ENCODE results near the gene MBTPS2. TPM values are rescaled to one million over a fixed set of nuclear protein-coding genes. Genes with fewer than 3 reads are reported as not detected.

The MBTPS2 gene
- total and polyA plus RNA-seq, 9 of the 15 experiments (the other 6 are each of a cell fraction or from before 2014, with no cell fraction given): 2.3 to 18.7 (median 4.0) TPM

DNA sequence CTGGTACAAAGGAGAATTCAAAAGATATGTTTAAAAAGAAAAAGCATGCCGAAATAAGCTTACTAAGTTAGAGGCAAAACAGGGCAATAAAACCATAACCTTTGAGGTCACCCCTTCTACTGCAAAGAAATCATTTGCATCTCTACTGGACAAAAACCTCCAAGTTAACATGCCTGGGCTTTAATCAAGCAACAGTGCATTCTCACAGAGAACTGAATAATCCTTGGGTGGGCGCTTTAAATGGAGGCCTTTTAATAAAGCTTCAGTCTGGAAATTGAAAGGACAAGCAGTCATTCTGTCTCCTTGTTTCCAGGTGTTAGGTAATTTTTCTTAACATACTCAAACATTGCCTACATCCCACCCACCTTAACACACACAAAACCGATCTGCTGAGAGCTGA is 66.5 kb downstream of the MBTPS2 start:
- WGBS (ENCODE audit: insufficient coverage, low coverage, missing lambda C conversion rate): 0% methylated on average over 3 of the region's 3 CpGs
- FAIRE-seq: no peak

DNA sequence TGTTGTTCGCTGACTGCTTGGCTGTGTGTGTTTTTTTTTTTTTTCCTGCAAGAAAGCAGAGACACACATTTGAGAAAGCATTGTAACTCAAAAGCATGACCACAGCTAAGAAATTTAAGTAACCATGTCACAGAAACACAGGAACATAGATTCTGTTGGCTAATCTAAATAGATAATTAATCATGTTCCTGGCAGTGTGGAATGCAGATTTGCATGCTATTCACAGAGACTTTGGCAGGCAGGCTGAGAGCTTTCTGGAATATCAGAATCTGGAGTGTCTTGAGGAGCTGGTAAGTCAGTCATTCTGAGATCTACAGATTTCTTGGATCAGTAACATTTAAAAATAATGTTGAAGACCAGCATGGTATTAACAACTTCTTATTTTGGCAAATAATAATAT is 67.8 kb downstream of the MBTPS2 start:
- Histone ChIP-seq H4K20me1 (replicated peaks; ENCODE audit: control insufficient read depth, insufficient read depth, low read length) (no peaks in the 10 kb centered on the region), H3K36me3 (ENCODE audit: control insufficient read depth, insufficient read depth, low read length) (no peaks in the 10 kb centered on the region), H3K4me1 (replicated peaks in 1 of 2; ENCODE audit: control insufficient read depth in 2 of 2, insufficient read depth in 2 of 2, low read length in 2 of 2) (no peaks in the 10 kb centered on the region), H3K9me3 (replicated peaks; ENCODE audit: control insufficient read depth, insufficient read depth, low read depth, low read length) (no peaks in the 10 kb centered on the region), H3K4me2 (ENCODE audit: insufficient read depth, low read length) (no peak overlapping the region), H3K4me3 (no peak overlapping the region), H3K27ac (ENCODE audit: extremely low read depth, low read depth, low read length) (no peak overlapping the region), H3K9ac (ENCODE audit: insufficient read depth in 1 of 2, low read depth in 2 of 2, low read length in 2 of 2) (no peak overlapping the region), H2AFZ (ENCODE audit: low read depth, low read length) (no peak overlapping the region), H3K27me3 (ENCODE audit: control insufficient read depth in 2 of 2, insufficient read depth in 2 of 2, low read length in 2 of 2) (no peaks in the 10 kb centered on the region), H3K79me2 (ENCODE audit: control insufficient read depth, insufficient read depth, low read length) (no peaks in the 10 kb centered on the region), H3K9me1 (ENCODE audit: control insufficient read depth, insufficient read depth, low read length) (no peaks in the 10 kb centered on the region)
- 0% methylated on average over 1 of the region's 1 CpG for WGBS (ENCODE audit: insufficient coverage, low coverage, missing lambda C conversion rate)
- ChIA-PET POLR2A (no interaction called here), CTCF (ENCODE audit: low intra/inter-chr PET ratio) (no interaction called here)
- no peak for FAIRE-seq
- no peak for DNase-seq (ENCODE audit: extremely low read depth in 1 of 4, low spot score in 3 of 4)
- no peak for ATAC-seq
- in situ Hi-C loops (cut with MboI) (no loop called here), intact Hi-C loops (cut with micrococcal nuclease) (no loop called here)
- TF ChIP-seq KLF10 (CRISPR knock-in tag; IDR thresholded peaks at IDR 0.05) (no peak), HNRNPH1 (optimal IDR thresholded peaks at IDR 0.05; ENCODE audit: low read depth, low read length) (no peak), EHMT2 (IDR thresholded peaks at IDR 0.05) (no peak), ZFP1 (CRISPR knock-in tag; IDR thresholded peaks at IDR 0.05) (no peak), ZNF174 (CRISPR knock-in tag; IDR thresholded peaks at IDR 0.05) (no peak), ZNF699 (CRISPR knock-in tag; IDR thresholded peaks at IDR 0.05; ENCODE audit: insufficient replicate concordance) (no peak), MEIS2 (IDR thresholded peaks at IDR 0.05; ENCODE audit: partially characterized antibody) (peak; percentile 37)
- TF ChIP-seq, protein P1, sequence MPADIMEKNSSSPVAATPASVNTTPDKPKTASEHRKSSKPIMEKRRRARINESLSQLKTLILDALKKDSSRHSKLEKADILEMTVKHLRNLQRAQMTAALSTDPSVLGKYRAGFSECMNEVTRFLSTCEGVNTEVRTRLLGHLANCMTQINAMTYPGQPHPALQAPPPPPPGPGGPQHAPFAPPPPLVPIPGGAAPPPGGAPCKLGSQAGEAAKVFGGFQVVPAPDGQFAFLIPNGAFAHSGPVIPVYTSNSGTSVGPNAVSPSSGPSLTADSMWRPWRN (IDR thresholded peaks at IDR 0.05; ENCODE audit: low read depth): no peak
- TF ChIP-seq, protein P2, sequence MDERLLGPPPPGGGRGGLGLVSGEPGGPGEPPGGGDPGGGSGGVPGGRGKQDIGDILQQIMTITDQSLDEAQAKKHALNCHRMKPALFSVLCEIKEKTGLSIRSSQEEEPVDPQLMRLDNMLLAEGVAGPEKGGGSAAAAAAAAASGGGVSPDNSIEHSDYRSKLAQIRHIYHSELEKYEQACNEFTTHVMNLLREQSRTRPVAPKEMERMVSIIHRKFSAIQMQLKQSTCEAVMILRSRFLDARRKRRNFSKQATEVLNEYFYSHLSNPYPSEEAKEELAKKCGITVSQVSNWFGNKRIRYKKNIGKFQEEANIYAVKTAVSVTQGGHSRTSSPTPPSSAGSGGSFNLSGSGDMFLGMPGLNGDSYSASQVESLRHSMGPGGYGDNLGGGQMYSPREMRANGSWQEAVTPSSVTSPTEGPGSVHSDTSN (CRISPR knock-in tag; IDR thresholded peaks at IDR 0.05; ENCODE audit: low read depth): no peak
- TF ChIP-seq, protein P2 (tag; conservative IDR thresholded peaks at IDR 0.05; ENCODE audit: low read depth): peak; percentile 42; the same call in 1 of the 2 replicates
- no TSS peak for BruUV-seq (replicated peaks)

More for the DNA sequence above, 66.5 kb downstream of the MBTPS2 start:
- ATAC-seq: no peak
- Histone ChIP-seq H3K9me3 (replicated peaks; ENCODE audit: control insufficient read depth, insufficient read depth, low read depth, low read length) (no peaks in the 10 kb centered on the region), H2AFZ (ENCODE audit: low read depth, low read length) (no peak overlapping the region), H3K4me1 (replicated peaks in 1 of 2; ENCODE audit: control insufficient read depth in 2 of 2, insufficient read depth in 2 of 2, low read length in 2 of 2) (no peaks in the 10 kb centered on the region), H3K9me1 (ENCODE audit: control insufficient read depth, insufficient read depth, low read length) (no peaks in the 10 kb centered on the region), H3K27ac (ENCODE audit: extremely low read depth, low read depth, low read length) (no peak overlapping the region), H3K9ac (ENCODE audit: insufficient read depth in 1 of 2, low read depth in 2 of 2, low read length in 2 of 2) (no peak overlapping the region), H3K79me2 (ENCODE audit: control insufficient read depth, insufficient read depth, low read length) (no peaks in the 10 kb centered on the region), H3K36me3 (ENCODE audit: control insufficient read depth, insufficient read depth, low read length) (no peaks in the 10 kb centered on the region), H3K4me3 (no peak overlapping the region), H4K20me1 (replicated peaks; ENCODE audit: control insufficient read depth, insufficient read depth, low read length) (no peaks in the 10 kb centered on the region), H3K4me2 (ENCODE audit: insufficient read depth, low read length) (no peak overlapping the region), H3K27me3 (ENCODE audit: control insufficient read depth in 2 of 2, insufficient read depth in 2 of 2, low read length in 2 of 2) (no peaks in the 10 kb centered on the region)
- ChIA-PET POLR2A (no interaction called here), CTCF (ENCODE audit: low intra/inter-chr PET ratio) (no interaction called here)
- BruUV-seq (replicated peaks): no TSS peak
- no peak for DNase-seq (ENCODE audit: extremely low read depth in 1 of 4, low spot score in 3 of 4)
- intact Hi-C loops (cut with micrococcal nuclease) (no loop called here), in situ Hi-C loops (cut with MboI) (no loop called here)
- TF ChIP-seq, protein P3, sequence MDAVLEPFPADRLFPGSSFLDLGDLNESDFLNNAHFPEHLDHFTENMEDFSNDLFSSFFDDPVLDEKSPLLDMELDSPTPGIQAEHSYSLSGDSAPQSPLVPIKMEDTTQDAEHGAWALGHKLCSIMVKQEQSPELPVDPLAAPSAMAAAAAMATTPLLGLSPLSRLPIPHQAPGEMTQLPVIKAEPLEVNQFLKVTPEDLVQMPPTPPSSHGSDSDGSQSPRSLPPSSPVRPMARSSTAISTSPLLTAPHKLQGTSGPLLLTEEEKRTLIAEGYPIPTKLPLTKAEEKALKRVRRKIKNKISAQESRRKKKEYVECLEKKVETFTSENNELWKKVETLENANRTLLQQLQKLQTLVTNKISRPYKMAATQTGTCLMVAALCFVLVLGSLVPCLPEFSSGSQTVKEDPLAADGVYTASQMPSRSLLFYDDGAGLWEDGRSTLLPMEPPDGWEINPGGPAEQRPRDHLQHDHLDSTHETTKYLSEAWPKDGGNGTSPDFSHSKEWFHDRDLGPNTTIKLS (IDR thresholded peaks at IDR 0.05; ENCODE audit: borderline replicate concordance, low read depth): no peak
- TF ChIP-seq POLR2H (tag; IDR thresholded peaks at IDR 0.05; ENCODE audit: low read depth) (no peak), SAP30 (IDR thresholded peaks at IDR 0.05; ENCODE audit: borderline replicate concordance, insufficient read depth, low read depth, low read length, poor library complexity, severe bottlenecking) (no peak), ZNF3 (CRISPR knock-in tag; IDR thresholded peaks at IDR 0.05) (no peak)

Measured in K562 (cell line).